ENCODE data around the gene HS3ST6. TPM values are rescaled to one million over a fixed set of nuclear protein-coding genes. Genes with fewer than 3 reads are reported as not detected.
A peak's percentile ranks its signal among the peaks of the same experiment; 100 is the strongest.

The HS3ST6 gene
- total RNA-seq, 2 experiments from 2014 or later: not detected

- no peaks in the 10 kb centered on the region for H3K27me3 Mint-ChIP-seq
- intact Hi-C loops (cut with micrococcal nuclease): no loop called here
- DNase-seq: no peak
- CTCF ChIA-PET: no interaction called here
- peaks cover 8% of the 10 kb centered on the region for H3K4me1 Mint-ChIP-seq (ENCODE audit: low read depth)
- peaks cover 7% of the 10 kb centered on the region for H3K36me3 Mint-ChIP-seq
- H3K9me3 Mint-ChIP-seq: no peaks in the 10 kb centered on the region
- H3K27ac Mint-ChIP-seq: no peak overlapping the region
- POLR2A ChIA-PET: no interaction called here
- H3K4me3 Mint-ChIP-seq: no peak overlapping the region
Observed at GRCh38 chr16:1936945-1937479, 18.8 kb upstream of the HS3ST6 start.

- H3K4me1 Mint-ChIP-seq (ENCODE audit: low read depth): peaks cover 2% of the 10 kb centered on the region
- no peaks in the 10 kb centered on the region for H3K27me3 Mint-ChIP-seq
- DNase-seq: no peak
- no peak overlapping the region for H3K27ac Mint-ChIP-seq
- ChIA-PET POLR2A (no interaction called here), CTCF (interaction anchor here (1.0 kb wide), 1 partner anchor 210 kb away, joined by 3 read pairs; no protein-coding TSS in a partner anchor)
- H3K36me3 Mint-ChIP-seq: peaks cover 3% of the 10 kb centered on the region
- intact Hi-C loops (cut with micrococcal nuclease): no loop called here
- H3K4me3 Mint-ChIP-seq: no peak overlapping the region
- no peaks in the 10 kb centered on the region for H3K9me3 Mint-ChIP-seq
Observed at GRCh38 chr16:1933097-1933661, 15.0 kb upstream of the HS3ST6 start.

GRCh38 chr16:1932050-1933028 is 14.1 kb upstream of the HS3ST6 start:
- no peak overlapping the region for H3K27ac Mint-ChIP-seq
- intact Hi-C loops (cut with micrococcal nuclease): no loop called here
- no peaks in the 10 kb centered on the region for H3K36me3 Mint-ChIP-seq
- ChIA-PET CTCF (interaction anchor here (1.0 kb wide), 1 partner anchor 209 kb away, joined by 3 read pairs; no protein-coding TSS in a partner anchor), POLR2A (no interaction called here)
- H3K9me3 Mint-ChIP-seq: no peaks in the 10 kb centered on the region
- H3K4me1 Mint-ChIP-seq (ENCODE audit: low read depth): peaks cover 2% of the 10 kb centered on the region
- H3K4me3 Mint-ChIP-seq: no peak overlapping the region
- no peak for DNase-seq
- no peaks in the 10 kb centered on the region for H3K27me3 Mint-ChIP-seq

- no peaks in the 10 kb centered on the region for H3K9me3 Mint-ChIP-seq
- no peak overlapping the region for H3K27ac Mint-ChIP-seq
- no peak for DNase-seq
- no peaks in the 10 kb centered on the region for H3K36me3 Mint-ChIP-seq
- ChIA-PET CTCF (interaction anchor here (0.7 to 3.1 kb wide), 7 partner anchors 8 to 155 kb away, joined by 3 to 23 read pairs (median 5); partner anchors contain the start of gene MSRB1), POLR2A (no interaction called here)
- no peaks in the 10 kb centered on the region for H3K27me3 Mint-ChIP-seq
- peaks cover 2% of the 10 kb centered on the region for H3K4me1 Mint-ChIP-seq (ENCODE audit: low read depth)
- H3K4me3 Mint-ChIP-seq: no peak overlapping the region
- intact Hi-C loops (cut with micrococcal nuclease): no loop called here
Observed at GRCh38 chr16:1930338-1930720, 12.1 kb upstream of the HS3ST6 start.

GRCh38 chr16:1929578-1930337 is 11.5 kb upstream of the HS3ST6 start:
- Mint-ChIP-seq H3K4me3 (peak overlapping the region; percentile 60), H3K27ac (no peak overlapping the region), H3K4me1 (ENCODE audit: low read depth) (peaks cover 2% of the 10 kb centered on the region), H3K36me3 (no peaks in the 10 kb centered on the region), H3K9me3 (no peaks in the 10 kb centered on the region), H3K27me3 (no peaks in the 10 kb centered on the region)
- CTCF ChIA-PET: interaction anchor here (0.7 to 3.1 kb wide), 11 partner anchors 9 to 224 kb away, joined by 3 to 23 read pairs (median 5); partner anchors contain the start of genes EME2, MAPK8IP3, MRPS34 and MSRB1
- intact Hi-C loops (cut with micrococcal nuclease): loop anchor here (2.0 kb wide), 1 partner anchor 65 kb away; no protein-coding TSS in a partner anchor
- DNase-seq: peak; percentile 93
- POLR2A ChIA-PET: interaction anchor here (1.1 kb wide), 1 partner anchor 31 kb away, joined by 7 read pairs; no protein-coding TSS in a partner anchor

- intact Hi-C loops (cut with micrococcal nuclease): loop anchor here (2.0 kb wide), 1 partner anchor 64 kb away; no protein-coding TSS in a partner anchor
Observed at GRCh38 chr16:1929105-1929504, 10.9 kb upstream of the HS3ST6 start.

GRCh38 chr16:1926271-1926670 is 8.1 kb upstream of the HS3ST6 start:
- no peak overlapping the region for H3K4me3 Mint-ChIP-seq
- POLR2A ChIA-PET: no interaction called here
- DNase-seq: no peak
- CTCF ChIA-PET: no interaction called here
- H3K27ac Mint-ChIP-seq: no peak overlapping the region
- peaks cover 16% of the 10 kb centered on the region for H3K27me3 Mint-ChIP-seq
- peaks cover 2% of the 10 kb centered on the region for H3K4me1 Mint-ChIP-seq (ENCODE audit: low read depth)
- intact Hi-C loops (cut with micrococcal nuclease): no loop called here
- H3K9me3 Mint-ChIP-seq: no peaks in the 10 kb centered on the region
- no peaks in the 10 kb centered on the region for H3K36me3 Mint-ChIP-seq

More at GRCh38 chr16:1929105-1929504, 10.9 kb upstream of the HS3ST6 start:
- peaks cover 2% of the 10 kb centered on the region for H3K4me1 Mint-ChIP-seq (ENCODE audit: low read depth)
- no peaks in the 10 kb centered on the region for H3K36me3 Mint-ChIP-seq
- H3K4me3 Mint-ChIP-seq: peak overlapping the region; percentile 64
- H3K27me3 Mint-ChIP-seq: no peaks in the 10 kb centered on the region
- H3K27ac Mint-ChIP-seq: no peak overlapping the region
- no peaks in the 10 kb centered on the region for H3K9me3 Mint-ChIP-seq
- CTCF ChIA-PET: interaction anchor here (0.8 to 3.1 kb wide), 11 partner anchors 9 to 224 kb away, joined by 3 to 23 read pairs (median 4); partner anchors contain the start of genes EME2, MAPK8IP3, MRPS34 and MSRB1
- DNase-seq: peak; percentile 25
- POLR2A ChIA-PET: interaction anchor here (1.1 kb wide), 1 partner anchor 32 kb away, joined by 7 read pairs; no protein-coding TSS in a partner anchor

GRCh38 chr16:1924095-1924494 is 5.9 kb upstream of the HS3ST6 start:
- Mint-ChIP-seq H3K27ac (no peak overlapping the region), H3K4me1 (ENCODE audit: low read depth) (peaks cover under 1% of the 10 kb centered on the region), H3K4me3 (no peak overlapping the region), H3K9me3 (no peaks in the 10 kb centered on the region), H3K27me3 (peaks cover 30% of the 10 kb centered on the region), H3K36me3 (no peaks in the 10 kb centered on the region)
- intact Hi-C loops (cut with micrococcal nuclease): no loop called here
- ChIA-PET POLR2A (interaction anchor here (1.2 kb wide), 1 partner anchor 36 kb away, joined by 4 read pairs; no protein-coding TSS in a partner anchor), CTCF (interaction anchor here (1.0 to 1.2 kb wide), 2 partner anchors 17 to 19 kb away, joined by 3 read pairs; partner anchors contain the start of gene MSRB1)
- DNase-seq: no peak

GRCh38 chr16:1923299-1924034 is 5.3 kb upstream of the HS3ST6 start:
- Mint-ChIP-seq H3K4me1 (ENCODE audit: low read depth) (no peaks in the 10 kb centered on the region), H3K27me3 (peaks cover 35% of the 10 kb centered on the region), H3K36me3 (no peaks in the 10 kb centered on the region), H3K9me3 (no peaks in the 10 kb centered on the region), H3K27ac (no peak overlapping the region), H3K4me3 (no peak overlapping the region)
- intact Hi-C loops (cut with micrococcal nuclease): no loop called here
- ChIA-PET POLR2A (interaction anchor here (1.2 kb wide), 1 partner anchor 37 kb away, joined by 4 read pairs; no protein-coding TSS in a partner anchor), CTCF (interaction anchor here (1.0 to 1.2 kb wide), 2 partner anchors 18 to 20 kb away, joined by 3 read pairs; partner anchors contain the start of gene MSRB1)
- peak; percentile 30 for DNase-seq

- ChIA-PET CTCF (no interaction called here), POLR2A (no interaction called here)
- intact Hi-C loops (cut with micrococcal nuclease): no loop called here
- Mint-ChIP-seq H3K9me3 (no peaks in the 10 kb centered on the region), H3K4me1 (ENCODE audit: low read depth) (no peaks in the 10 kb centered on the region), H3K4me3 (no peak overlapping the region), H3K27me3 (peaks cover 35% of the 10 kb centered on the region), H3K36me3 (no peaks in the 10 kb centered on the region), H3K27ac (no peak overlapping the region)
- no peak for DNase-seq
Observed at GRCh38 chr16:1922357-1922756, 4.1 kb upstream of the HS3ST6 start.

GRCh38 chr16:1920727-1921171 is 2.5 kb upstream of the HS3ST6 start:
- ChIA-PET POLR2A (no interaction called here), CTCF (no interaction called here)
- Mint-ChIP-seq H3K27me3 (peaks cover 46% of the 10 kb centered on the region), H3K4me3 (no peak overlapping the region), H3K4me1 (ENCODE audit: low read depth) (no peaks in the 10 kb centered on the region), H3K9me3 (no peaks in the 10 kb centered on the region), H3K36me3 (no peaks in the 10 kb centered on the region), H3K27ac (no peak overlapping the region)
- intact Hi-C loops (cut with micrococcal nuclease): no loop called here
- peak; percentile 22 for DNase-seq

All from activated CD4-positive, alpha-beta memory T cell treated with anti-CD3 and anti-CD28 coated beads for 36 hours (primary cell).